ENCODE results near the gene ZNHIT2. TPM values are rescaled to one million over a fixed set of nuclear protein-coding genes. Genes with fewer than 3 reads are reported as not detected.

ZNHIT2 gene
- total and polyA plus RNA-seq, 2 of the 13 experiments (the other 11 are each of a cell fraction or from before 2014, with no cell fraction given), result 1.1 to 6.5 TPM

- TF ChIP-seq ZNF720 (CRISPR knock-in tag; IDR thresholded peaks at IDR 0.05), result no peak
- peak; percentile 91 for TF ChIP-seq SPEN (CRISPR knock-in tag; IDR thresholded peaks at IDR 0.05; ENCODE audit: low read depth)
- TF ChIP-seq ZNF546 (CRISPR knock-in tag; conservative IDR thresholded peaks at IDR 0.05), result no peak
- TF ChIP-seq, protein P1, sequence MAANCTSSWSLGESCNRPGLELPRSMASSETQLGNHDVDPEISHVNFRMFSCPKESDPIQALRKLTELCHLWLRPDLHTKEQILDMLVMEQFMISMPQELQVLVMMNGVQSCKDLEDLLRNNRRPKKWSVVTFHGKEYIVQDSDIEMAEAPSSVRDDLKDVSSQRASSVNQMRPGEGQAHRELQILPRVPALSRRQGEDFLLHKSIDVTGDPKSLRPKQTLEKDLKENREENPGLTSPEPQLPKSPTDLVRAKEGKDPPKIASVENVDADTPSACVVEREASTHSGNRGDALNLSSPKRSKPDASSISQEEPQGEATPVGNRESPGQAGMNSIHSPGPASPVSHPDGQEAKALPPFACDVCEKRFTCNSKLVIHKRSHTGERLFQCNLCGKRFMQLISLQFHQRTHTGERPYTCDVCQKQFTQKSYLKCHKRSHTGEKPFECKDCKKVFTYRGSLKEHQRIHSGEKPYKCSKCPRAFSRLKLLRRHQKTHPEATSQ (CRISPR knock-in tag; IDR thresholded peaks at IDR 0.05; ENCODE audit: borderline replicate concordance), result no peak
- TF ChIP-seq TRAFD1 (CRISPR knock-in tag; IDR thresholded peaks at IDR 0.05; ENCODE audit: borderline replicate concordance), result no peak
- TF ChIP-seq, protein P2, sequence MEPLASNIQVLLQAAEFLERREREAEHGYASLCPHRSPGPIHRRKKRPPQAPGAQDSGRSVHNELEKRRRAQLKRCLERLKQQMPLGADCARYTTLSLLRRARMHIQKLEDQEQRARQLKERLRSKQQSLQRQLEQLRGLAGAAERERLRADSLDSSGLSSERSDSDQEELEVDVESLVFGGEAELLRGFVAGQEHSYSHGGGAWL (CRISPR knock-in tag; IDR thresholded peaks at IDR 0.05), result no peak; the same call in 1 of the 2 replicates
- TF ChIP-seq HNRNPH1 (optimal IDR thresholded peaks at IDR 0.05; ENCODE audit: low read depth, low read length), result no peak
- TF ChIP-seq ZNF235 (CRISPR knock-in tag; IDR thresholded peaks at IDR 0.05; ENCODE audit: borderline replicate concordance), result peak; percentile 72
- no peak for TF ChIP-seq RARA (CRISPR knock-in tag; IDR thresholded peaks at IDR 0.05)
- TF ChIP-seq E2F5 (CRISPR knock-in tag; conservative IDR thresholded peaks at IDR 0.05), result no peak
- no peak for TF ChIP-seq FOXA1 (IDR thresholded peaks at IDR 0.05)
- no peak for TF ChIP-seq FOXA1 (CRISPR knock-in tag; IDR thresholded peaks at IDR 0.05)
- peak; percentile 92 for TF ChIP-seq ZNF136 (CRISPR knock-in tag; IDR thresholded peaks at IDR 0.05; ENCODE audit: low read depth)
- TF ChIP-seq DPF2 (CRISPR knock-in tag; IDR thresholded peaks at IDR 0.05; ENCODE audit: borderline replicate concordance, low read depth), result no peak
- TF ChIP-seq PAF1 (CRISPR knock-in tag; IDR thresholded peaks at IDR 0.05), result no peak
- TF ChIP-seq SALL1 (CRISPR knock-in tag; IDR thresholded peaks at IDR 0.05), result peak; percentile 84
- no peak for TF ChIP-seq RCOR2 (CRISPR knock-in tag; IDR thresholded peaks at IDR 0.05)
- TF ChIP-seq EHMT2 (IDR thresholded peaks at IDR 0.05; ENCODE audit: borderline replicate concordance, low read depth, low read length), result no peak
- TF ChIP-seq FLYWCH1 (CRISPR knock-in tag; IDR thresholded peaks at IDR 0.05), result no peak
- TF ChIP-seq ZFX (CRISPR knock-in tag; IDR thresholded peaks at IDR 0.05; ENCODE audit: low read depth), result peak; percentile 77
- no peak for TF ChIP-seq TEAD2 (CRISPR knock-in tag; IDR thresholded peaks at IDR 0.05)
- no peak for TF ChIP-seq RAD51 (IDR thresholded peaks at IDR 0.05; ENCODE audit: borderline replicate concordance)
- TF ChIP-seq MAF1 (CRISPR knock-in tag; IDR thresholded peaks at IDR 0.05; ENCODE audit: borderline replicate concordance), result no peak; the same call in 1 of the 2 replicates
- 0 out of 2 replicates have a peak, but pooled peaks have one; percentile 62 for TF ChIP-seq PAWR (CRISPR knock-in tag; IDR thresholded peaks at IDR 0.05; ENCODE audit: borderline replicate concordance)
- TF ChIP-seq ZNF713 (CRISPR knock-in tag; IDR thresholded peaks at IDR 0.05), result no peak
- peak; percentile 77 for TF ChIP-seq TFAP4 (IDR thresholded peaks at IDR 0.05; ENCODE audit: borderline replicate concordance, low read depth)
- TF ChIP-seq NCOA1 (CRISPR knock-in tag; IDR thresholded peaks at IDR 0.05), result no peak
These were observed 16.9 kb upstream of the ZNHIT2 start, which contains the start of gene SYVN1 (continued) for GRCh38 chr11:65134240-65134951.
